Osteocyte (in vitro differentiated cells): ENCODE results near the gene GALP. TPM values are rescaled to one million over a fixed set of nuclear protein-coding genes. Genes with fewer than 3 reads are reported as not detected.
"Not testable (repeated sequence)": the region's sequence is repeated elsewhere in the genome, so short reads cannot be mapped to it uniquely, and the experiment has no call there.

Source experiments
- DNase-seq: peaks from one replicate; pipeline ENCODE4 v3.0.0; 2021; ENCODE audit warnings: mixed read lengths; ENCODE audit not compliant: unreplicated experiment; ENCODE audit errors: extremely low spot score
- H3K27ac Mint-ChIP-seq: one replicate; pipeline ENCODE4 v1.8.0; 2021; ENCODE audit warnings: mild to moderate bottlenecking, mixed read lengths; ENCODE audit not compliant: unreplicated experiment
- H3K27me3 Mint-ChIP-seq: one replicate; pipeline ENCODE4 v1.8.0; 2021; ENCODE audit warnings: mixed read lengths; ENCODE audit not compliant: unreplicated experiment
- H3K36me3 Mint-ChIP-seq: one replicate; pipeline ENCODE4 v1.8.0; 2021; ENCODE audit warnings: mixed read lengths; ENCODE audit not compliant: unreplicated experiment
- H3K4me1 Mint-ChIP-seq: one replicate; pipeline ENCODE4 v1.8.0; 2021; ENCODE audit warnings: mixed read lengths; ENCODE audit not compliant: unreplicated experiment
- H3K4me3 Mint-ChIP-seq: one replicate; pipeline ENCODE4 v1.8.0; 2021; ENCODE audit warnings: mild to moderate bottlenecking, moderate library complexity, mixed read lengths; ENCODE audit not compliant: unreplicated experiment
- H3K9me3 Mint-ChIP-seq: one replicate; pipeline ENCODE4 v1.8.0; 2021; ENCODE audit warnings: mixed read lengths; ENCODE audit not compliant: unreplicated experiment
- total RNA-seq: library from RNA; stranded (reverse); gene quantifications from 2 replicates; pipeline ENCODE4 v1.2.1, GENCODE V29; 2021
- TF ChIP-seq, protein P1 (sequence below): fragments of 200-600 bp; sonication (generic); IDR thresholded peaks from 2 replicates; pipeline ENCODE4 v1.5.0; 2021; ENCODE audit warnings: antibody characterized with exemption, mild to moderate bottlenecking, moderate library complexity

GALP gene
- total RNA-seq, 1 donor from 2014 or later, result not detected

DNA sequence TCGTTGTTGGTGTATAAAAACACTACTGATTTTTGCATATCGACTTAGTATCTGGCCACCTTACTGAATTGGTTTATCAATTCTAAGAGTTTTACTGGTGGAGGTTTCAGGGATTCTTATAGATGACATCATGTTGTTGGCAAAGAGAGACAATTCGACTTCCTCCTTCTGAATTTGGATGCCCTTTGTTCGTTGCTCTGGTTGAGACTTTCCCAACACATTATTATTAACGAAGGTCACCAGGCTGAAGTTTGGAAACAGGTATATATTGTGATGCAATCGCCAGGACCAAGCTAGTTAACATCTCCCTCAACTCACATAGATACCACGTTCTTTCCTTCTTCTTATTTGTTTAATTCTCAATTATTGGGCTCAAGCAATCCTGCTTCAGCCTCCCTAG, 23.9 kb downstream of the GALP start:
- TF ChIP-seq, protein P1, sequence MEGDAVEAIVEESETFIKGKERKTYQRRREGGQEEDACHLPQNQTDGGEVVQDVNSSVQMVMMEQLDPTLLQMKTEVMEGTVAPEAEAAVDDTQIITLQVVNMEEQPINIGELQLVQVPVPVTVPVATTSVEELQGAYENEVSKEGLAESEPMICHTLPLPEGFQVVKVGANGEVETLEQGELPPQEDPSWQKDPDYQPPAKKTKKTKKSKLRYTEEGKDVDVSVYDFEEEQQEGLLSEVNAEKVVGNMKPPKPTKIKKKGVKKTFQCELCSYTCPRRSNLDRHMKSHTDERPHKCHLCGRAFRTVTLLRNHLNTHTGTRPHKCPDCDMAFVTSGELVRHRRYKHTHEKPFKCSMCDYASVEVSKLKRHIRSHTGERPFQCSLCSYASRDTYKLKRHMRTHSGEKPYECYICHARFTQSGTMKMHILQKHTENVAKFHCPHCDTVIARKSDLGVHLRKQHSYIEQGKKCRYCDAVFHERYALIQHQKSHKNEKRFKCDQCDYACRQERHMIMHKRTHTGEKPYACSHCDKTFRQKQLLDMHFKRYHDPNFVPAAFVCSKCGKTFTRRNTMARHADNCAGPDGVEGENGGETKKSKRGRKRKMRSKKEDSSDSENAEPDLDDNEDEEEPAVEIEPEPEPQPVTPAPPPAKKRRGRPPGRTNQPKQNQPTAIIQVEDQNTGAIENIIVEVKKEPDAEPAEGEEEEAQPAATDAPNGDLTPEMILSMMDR, result no peak
- Mint-ChIP-seq H3K9me3 (peaks cover 4% of the 10 kb centered on the region), H3K27ac (no peak overlapping the region), H3K4me1 (no peaks in the 10 kb centered on the region), H3K4me3 (no peak overlapping the region), H3K36me3 (no peaks in the 10 kb centered on the region), H3K27me3 (no peaks in the 10 kb centered on the region)
- no peak for DNase-seq

DNA sequence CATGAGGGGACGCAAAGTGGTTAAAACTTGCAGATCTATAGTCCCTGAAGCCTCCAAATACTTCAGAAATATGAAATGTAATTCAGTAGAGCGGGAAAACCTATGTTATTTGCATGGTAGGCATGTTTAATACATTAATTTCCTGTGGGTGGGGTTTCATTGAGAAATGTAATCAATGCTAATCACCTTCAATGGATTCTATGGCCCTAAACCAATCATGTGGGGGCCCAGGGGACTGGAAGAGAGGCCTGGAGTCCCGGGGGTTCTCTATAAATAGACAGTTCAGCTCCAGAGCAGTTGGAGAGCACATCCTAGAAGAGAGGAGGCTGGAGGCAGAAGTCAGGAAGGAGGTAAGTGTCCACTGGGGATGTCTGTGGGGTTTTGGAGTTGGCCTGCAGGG, 26.2 kb downstream of the GALP start, which contains the start of gene ZSCAN5C:
Gene ZSCAN5C, plus strand, starts transcription at position 301 of the 400 bp plus-strand sequence. CDS start 3,641 bp downstream, outside the sequence.
- Mint-ChIP-seq H3K9me3 (peaks cover 11% of the 10 kb centered on the region), H3K27me3 (no peaks in the 10 kb centered on the region), H3K36me3 (no peaks in the 10 kb centered on the region), H3K4me1 (no peaks in the 10 kb centered on the region), H3K4me3 (no peak within 1 kb of the TSS), H3K27ac (no peak within 1 kb of the TSS)
- TF ChIP-seq, protein P1, result no peak
- no peak for DNase-seq

DNA sequence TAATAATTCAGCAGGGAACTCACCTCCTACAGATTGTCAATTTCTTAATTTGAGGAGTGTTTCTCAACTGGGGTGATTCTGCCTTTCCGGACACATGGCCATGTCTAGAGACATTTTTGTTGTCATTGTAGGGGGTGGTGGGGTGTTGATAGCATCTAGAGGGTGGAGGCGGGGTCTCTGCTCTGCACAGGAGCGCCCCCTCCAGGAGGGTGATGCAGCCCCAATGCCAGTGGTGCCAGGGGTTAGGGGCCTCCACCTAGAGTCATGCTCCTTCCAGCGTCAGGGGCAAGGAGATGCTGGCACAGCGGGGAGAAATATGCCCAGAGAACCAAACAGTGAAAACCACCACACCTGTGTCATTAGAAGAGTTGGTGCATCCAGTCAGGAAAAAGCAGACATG, 31.8 kb downstream of the GALP start:
- H3K27me3 Mint-ChIP-seq, DNase-seq, H3K4me1 Mint-ChIP-seq, H3K27ac Mint-ChIP-seq, H3K36me3 Mint-ChIP-seq, H3K4me3 Mint-ChIP-seq: not testable (repeated sequence)
- peaks cover 17% of the 10 kb centered on the region for H3K9me3 Mint-ChIP-seq

DNA sequence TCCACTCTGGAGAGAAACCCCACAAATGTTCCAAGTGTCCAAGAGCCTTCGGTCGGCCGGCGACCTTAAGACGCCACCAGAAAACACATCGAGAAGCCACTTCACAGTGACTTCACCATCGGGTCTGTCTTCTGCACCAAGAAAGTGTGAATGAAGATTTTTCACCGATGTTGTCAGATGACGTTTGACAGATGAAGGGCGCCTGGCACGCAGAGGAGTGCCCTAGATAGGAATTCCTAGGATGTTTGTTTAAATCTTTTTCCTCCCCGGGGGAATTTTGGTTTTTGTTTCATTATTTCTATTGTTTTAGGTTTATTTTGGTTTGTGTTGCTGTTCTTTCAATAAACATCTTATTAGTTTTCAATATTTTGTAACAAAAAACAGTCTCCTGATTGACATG, 33.3 kb downstream of the GALP start:
- H3K36me3 Mint-ChIP-seq, result no peaks in the 10 kb centered on the region
- no peaks in the 10 kb centered on the region for H3K4me1 Mint-ChIP-seq
- H3K9me3 Mint-ChIP-seq, result peaks cover 21% of the 10 kb centered on the region
- no peak overlapping the region for H3K27ac Mint-ChIP-seq
- no peak overlapping the region for H3K4me3 Mint-ChIP-seq
- TF ChIP-seq, protein P1, result no peak
- H3K27me3 Mint-ChIP-seq, result no peaks in the 10 kb centered on the region
- DNase-seq, result no peak

DNA sequence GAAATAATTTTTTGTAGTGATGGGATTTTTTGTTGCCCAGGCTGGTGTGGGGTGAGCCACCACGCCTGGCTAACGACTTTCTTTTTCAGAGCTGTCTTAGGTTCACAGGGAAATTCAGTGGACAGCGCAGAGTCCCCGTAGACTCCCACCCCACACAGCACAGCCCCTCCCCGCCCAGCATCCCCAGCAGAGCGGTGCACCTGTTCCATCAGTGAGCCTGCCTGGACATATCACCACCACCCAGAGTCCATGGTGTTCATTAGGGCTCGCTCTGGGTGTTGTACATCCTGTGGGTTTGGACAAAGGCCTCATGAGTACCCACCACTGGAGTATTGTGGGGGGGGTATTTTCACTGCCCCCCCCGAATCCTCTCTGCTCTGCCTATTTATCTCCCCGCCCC, 34.2 kb downstream of the GALP start:
- not testable (repeated sequence) for H3K4me1 Mint-ChIP-seq, DNase-seq, H3K4me3 Mint-ChIP-seq, H3K36me3 Mint-ChIP-seq, H3K27ac Mint-ChIP-seq, H3K27me3 Mint-ChIP-seq
- H3K9me3 Mint-ChIP-seq, result peaks cover 21% of the 10 kb centered on the region

DNA sequence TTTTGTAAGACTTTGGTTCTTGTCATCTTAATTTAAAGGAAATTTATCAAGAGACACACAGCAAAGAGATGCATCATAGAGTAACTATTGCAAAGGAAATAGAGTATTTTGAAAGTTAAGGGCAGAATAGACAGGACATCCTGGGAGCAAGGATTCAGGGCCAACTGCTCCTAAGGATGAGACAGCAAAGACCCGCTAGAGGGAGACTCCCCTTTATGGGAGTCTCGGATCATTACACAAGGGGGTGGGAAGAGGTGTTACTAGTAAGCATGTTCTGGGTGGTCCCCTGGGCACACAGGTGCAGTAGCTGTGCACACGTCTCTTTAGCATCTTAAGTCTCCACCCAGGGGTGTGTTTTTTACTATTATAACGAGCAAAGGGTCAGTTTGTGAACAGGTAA, 35.9 kb downstream of the GALP start:
- H3K27ac Mint-ChIP-seq, result no peak overlapping the region
- TF ChIP-seq, protein P1, result no peak
- no peak for DNase-seq
- no peak overlapping the region for H3K4me3 Mint-ChIP-seq
- H3K27me3 Mint-ChIP-seq, result no peaks in the 10 kb centered on the region
- no peaks in the 10 kb centered on the region for H3K4me1 Mint-ChIP-seq
- H3K9me3 Mint-ChIP-seq, result peaks cover 17% of the 10 kb centered on the region
- H3K36me3 Mint-ChIP-seq, result no peaks in the 10 kb centered on the region
